GM12891 (cell line): Measurements from ENCODE around the gene INHBE.

Experiments used
- POLR2A ChIP-seq: IDR thresholded peaks from 2 replicates; pipeline ENCODE4 v1.6.1; 2011; ENCODE audit warnings: low read depth, low read length, control low read depth
- POLR2AphosphoS5 ChIP-seq: IDR thresholded peaks from 2 replicates; pipeline ENCODE4 v1.6.1; 2011; ENCODE audit warnings: low read depth, low read length, control low read depth
- TAF1 ChIP-seq: IDR thresholded peaks from 2 replicates; pipeline ENCODE4 v1.6.1; 2011; ENCODE audit warnings: low read depth, low read length, control low read depth

DNA sequence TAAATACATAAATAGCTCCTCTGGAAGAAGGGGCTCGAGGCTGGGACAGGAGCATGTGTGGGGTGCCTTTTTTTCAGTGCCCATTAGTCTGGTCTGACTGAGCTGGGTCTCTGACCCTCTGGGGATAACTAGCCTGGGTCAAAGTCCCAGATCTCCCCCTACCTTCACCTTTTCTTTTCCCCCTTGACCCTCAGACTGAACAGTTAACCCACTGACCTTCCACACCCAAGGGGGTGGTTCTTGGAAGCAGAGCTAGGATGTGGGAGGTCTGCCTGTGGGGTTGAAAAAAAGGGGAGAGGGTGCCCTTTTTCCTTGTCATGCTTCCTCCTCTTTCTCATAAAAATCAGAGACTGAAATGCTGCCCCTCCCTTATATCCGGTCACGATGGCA lies 3.6 kb downstream of the INHBE start:
- TF ChIP-seq POLR2AphosphoS5 (no peak), POLR2A (peak; percentile 26; the same call in 1 of the 2 replicates), TAF1 (no peak; the same call in 1 of the 2 replicates)
